ENCODE data around the gene CARD14.

The CARD14 gene

DNA sequence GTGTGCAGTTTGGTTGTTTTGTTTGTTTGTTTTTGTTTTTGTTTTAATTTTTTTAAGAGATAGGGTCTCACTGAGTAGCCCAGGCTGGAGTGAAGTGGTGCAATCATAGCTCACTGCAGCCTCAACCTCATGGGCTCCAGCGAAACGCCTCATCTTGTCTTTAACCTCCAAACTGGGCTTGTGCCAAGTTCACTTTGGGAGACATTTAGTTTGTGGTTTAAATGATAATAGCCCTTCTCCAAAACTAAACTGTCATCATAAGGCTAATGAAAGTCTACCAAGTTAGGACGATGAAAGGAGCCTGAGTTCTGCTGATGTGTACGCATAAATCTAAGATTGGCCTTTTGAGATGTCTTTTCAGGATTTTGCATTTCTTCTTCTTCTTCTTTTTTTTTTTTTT is 6.5 kb upstream of the CARD14 start:
- H3K79me2 ChIP-seq (ENCODE audit: insufficient read depth, low read depth), result no peaks in the 10 kb centered on the region
- H3K4me3 ChIP-seq (IDR thresholded peaks at IDR 0.05; ENCODE audit: insufficient read depth, low read depth, low read length), result no peak overlapping the region
- no peak overlapping the region for H3K9ac ChIP-seq
- peak overlapping the region; percentile 29; the same call in 1 of the 2 replicates for H3K4me2 ChIP-seq
- no peak overlapping the region for H2AFZ ChIP-seq (ENCODE audit: low read depth)
- H4K20me1 ChIP-seq (ENCODE audit: insufficient read depth), result no peaks in the 10 kb centered on the region
- H3K27me3 ChIP-seq (ENCODE audit: insufficient read depth, low read depth), result no peaks in the 10 kb centered on the region
- no peaks in the 10 kb centered on the region for H3K36me3 ChIP-seq (ENCODE audit: insufficient read depth)
- peaks cover 3% of the 10 kb centered on the region for H3K4me1 ChIP-seq (ENCODE audit: low read depth, poor library complexity, severe bottlenecking)
- no peak overlapping the region for H3K27ac ChIP-seq
- TF ChIP-seq CTCF (conservative IDR thresholded peaks at IDR 0.05; ENCODE audit: low read depth, low read length), result no peak

- TF ChIP-seq CTCF (conservative IDR thresholded peaks at IDR 0.05; ENCODE audit: low read depth, low read length), result no peak
- no peak overlapping the region for H3K4me2 ChIP-seq
- H3K27me3 ChIP-seq (ENCODE audit: insufficient read depth, low read depth), result no peaks in the 10 kb centered on the region
- no peak overlapping the region for H2AFZ ChIP-seq (ENCODE audit: low read depth)
- no peak overlapping the region for H3K4me3 ChIP-seq (IDR thresholded peaks at IDR 0.05; ENCODE audit: insufficient read depth, low read depth, low read length)
- no peaks in the 10 kb centered on the region for H4K20me1 ChIP-seq (ENCODE audit: insufficient read depth)
- peaks cover 3% of the 10 kb centered on the region for H3K4me1 ChIP-seq (ENCODE audit: low read depth, poor library complexity, severe bottlenecking)
- H3K79me2 ChIP-seq (ENCODE audit: insufficient read depth, low read depth), result no peaks in the 10 kb centered on the region
- no peak overlapping the region for H3K27ac ChIP-seq
- H3K9ac ChIP-seq, result no peak overlapping the region
- no peaks in the 10 kb centered on the region for H3K36me3 ChIP-seq (ENCODE audit: insufficient read depth)
Measured at GRCh38 chr17:80164185-80164584, 5.6 kb upstream of the CARD14 start.

DNA sequence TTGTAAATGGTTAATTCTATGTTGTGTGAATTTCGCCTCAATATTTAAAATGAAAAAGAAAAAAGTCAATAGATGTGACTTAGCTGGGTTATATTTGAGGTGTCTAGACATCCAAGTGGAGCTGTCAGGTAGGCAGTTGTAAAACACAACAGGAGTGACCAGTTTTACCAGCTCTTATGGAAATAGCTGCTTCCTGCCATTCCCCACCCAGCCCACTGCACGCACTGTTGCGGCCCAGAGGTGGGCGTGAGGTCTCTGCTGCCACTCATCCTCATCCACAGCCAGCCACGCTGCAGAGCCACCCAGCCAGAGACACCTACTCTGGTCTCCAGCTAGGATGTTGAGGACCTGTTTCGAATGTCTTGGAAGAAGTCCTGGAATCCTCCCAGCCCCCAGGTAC is 3.4 kb upstream of the CARD14 start:
- Histone ChIP-seq H3K4me1 (ENCODE audit: low read depth, poor library complexity, severe bottlenecking) (peaks cover 3% of the 10 kb centered on the region), H2AFZ (ENCODE audit: low read depth) (no peak overlapping the region), H3K9ac (no peak overlapping the region), H4K20me1 (ENCODE audit: insufficient read depth) (no peaks in the 10 kb centered on the region), H3K79me2 (ENCODE audit: insufficient read depth, low read depth) (no peaks in the 10 kb centered on the region), H3K27me3 (ENCODE audit: insufficient read depth, low read depth) (peaks cover 3% of the 10 kb centered on the region; the same call in 1 of the 2 replicates), H3K4me3 (IDR thresholded peaks at IDR 0.05; ENCODE audit: insufficient read depth, low read depth, low read length) (no peak overlapping the region), H3K36me3 (ENCODE audit: insufficient read depth) (no peaks in the 10 kb centered on the region), H3K27ac (no peak overlapping the region), H3K4me2 (no peak overlapping the region)
- TF ChIP-seq CTCF (conservative IDR thresholded peaks at IDR 0.05; ENCODE audit: low read depth, low read length), result no peak

GRCh38 chr17:80168371-80168770 is 1.5 kb upstream of the CARD14 start:
- Histone ChIP-seq H3K79me2 (ENCODE audit: insufficient read depth, low read depth) (no peaks in the 10 kb centered on the region), H3K4me3 (IDR thresholded peaks at IDR 0.05; ENCODE audit: insufficient read depth, low read depth, low read length) (no peak overlapping the region), H3K36me3 (ENCODE audit: insufficient read depth) (no peaks in the 10 kb centered on the region), H3K27ac (no peak overlapping the region), H3K4me2 (no peak overlapping the region), H3K4me1 (ENCODE audit: low read depth, poor library complexity, severe bottlenecking) (no peaks in the 10 kb centered on the region), H2AFZ (ENCODE audit: low read depth) (no peak overlapping the region), H3K27me3 (ENCODE audit: insufficient read depth, low read depth) (peaks cover 10% of the 10 kb centered on the region; the same call in 1 of the 2 replicates), H3K9ac (no peak overlapping the region), H4K20me1 (ENCODE audit: insufficient read depth) (no peaks in the 10 kb centered on the region)
- TF ChIP-seq CTCF (conservative IDR thresholded peaks at IDR 0.05; ENCODE audit: low read depth, low read length), result no peak
